HEK293 (cell line): ENCODE results near the gene TUT1.
A peak's percentile ranks its signal among the peaks of the same experiment; 100 is the strongest.

Source experiments
- CTCF ChIA-PET: fragments of 350-600 bp; formaldehyde crosslinking; extraction: SDS; loops from one replicate; lab custom pipeline; 2021; ENCODE audit warnings: antibody characterized with exemption; lab: Yijun Ruan, JAX
- POLR2A ChIA-PET: fragments of 300-600 bp; formaldehyde crosslinking; extraction: SDS; loops from one replicate; lab custom pipeline; 2020; ENCODE audit warnings: antibody characterized with exemption, inconsistent platforms; lab: Yijun Ruan, JAX
- H3K27ac ChIP-seq: fragments of 200-500 bp; sonication (Bioruptor generic); 2 replicates; pipeline ENCODE4 v1.5.1; 2014; ENCODE audit warnings: low read depth, low read length, control low read depth, inconsistent platforms; ENCODE audit errors: extremely low read depth
- H3K36me3 ChIP-seq, 2 experiments: fragments of 200-500 bp in 1 of 2; sonication (Bioruptor generic) in 1 of 2; 1 replicate in 1 of 2; 2 replicates in 1 of 2; pipeline ENCODE4 v1.5.1; 2014 to 2017; ENCODE audit warnings: inconsistent platforms in 2 of 2, low read length in 2 of 2; ENCODE audit not compliant: control insufficient read depth in 2 of 2, insufficient read depth in 1 of 2
- H3K4me1 ChIP-seq: fragments of 200-500 bp; sonication (Bioruptor generic); 2 replicates; pipeline ENCODE4 v1.5.1; 2014; ENCODE audit warnings: mild to moderate bottlenecking, low read length, inconsistent platforms; ENCODE audit not compliant: control insufficient read depth, insufficient read depth
- H3K4me3 ChIP-seq: 2 replicates; pipeline ENCODE4 v1.5.1; 2011; ENCODE audit warnings: low read depth, mild to moderate bottlenecking, control low read depth, low read length, moderate library complexity
- H3K9me3 ChIP-seq: fragments of 200-500 bp; sonication (Bioruptor generic); 2 replicates; pipeline ENCODE4 v1.5.1; 2014; ENCODE audit warnings: low read depth, low read length, inconsistent platforms; ENCODE audit not compliant: control insufficient read depth, insufficient read depth
- HOXC10 ChIP-seq: sonication (generic); formaldehyde crosslinking; IDR thresholded peaks from 2 replicates; pipeline ENCODE4 v1.8.1; 2023; ENCODE audit warnings: mild to moderate bottlenecking, missing genetic modification reagents
- PRDM1 ChIP-seq: fragments of 450-650 bp; formaldehyde crosslinking; IDR thresholded peaks from 2 replicates; pipeline ENCODE4; 2016; ENCODE audit warnings: missing biosample characterization, missing genetic modification characterization
- ZBTB48 ChIP-seq: fragments of 450-650 bp; formaldehyde crosslinking; IDR thresholded peaks from 2 replicates; pipeline ENCODE4 v1.5.1; 2016; ENCODE audit warnings: missing biosample characterization, missing genetic modification characterization
- ZFP41 ChIP-seq: fragments of 450-650 bp; formaldehyde crosslinking; IDR thresholded peaks from 2 replicates; pipeline ENCODE4 v1.5.1; 2016; ENCODE audit warnings: missing biosample characterization, missing genetic modification characterization, borderline replicate concordance
- ZNF600 ChIP-seq: fragments of 450-650 bp; formaldehyde crosslinking; IDR thresholded peaks from 2 replicates; pipeline ENCODE4 v1.5.1; 2016; ENCODE audit warnings: missing biosample characterization, missing genetic modification characterization
- ZNF660 ChIP-seq: fragments of 450-650 bp; IDR thresholded peaks from 2 replicates; pipeline ENCODE4 v1.5.1; 2018; ENCODE audit warnings: missing biosample characterization, mild to moderate bottlenecking, missing genetic modification characterization
- ZNF670 ChIP-seq: fragments of 450-650 bp; formaldehyde crosslinking; IDR thresholded peaks from 2 replicates; pipeline ENCODE4 v1.5.1; 2016; ENCODE audit warnings: missing biosample characterization, missing genetic modification characterization, low read depth
- TF ChIP-seq, protein P1 (sequence below): fragments of 450-650 bp; formaldehyde crosslinking; IDR thresholded peaks from 2 replicates; pipeline ENCODE4 v1.5.1; 2017; ENCODE audit warnings: missing biosample characterization, missing genetic modification characterization
- TF ChIP-seq, protein P2 (sequence below): fragments of 450-650 bp; formaldehyde crosslinking; IDR thresholded peaks from 2 replicates; pipeline ENCODE4 v1.5.1; 2016; ENCODE audit warnings: missing biosample characterization, missing genetic modification characterization, borderline replicate concordance
- TF ChIP-seq, protein P3 (sequence below): fragments of 450-650 bp; formaldehyde crosslinking; IDR thresholded peaks from 2 replicates; pipeline ENCODE4 v1.5.0; 2017; ENCODE audit warnings: missing biosample characterization, missing genetic modification characterization, borderline replicate concordance
- TF ChIP-seq, protein P4 (sequence below): fragments of 450-650 bp; formaldehyde crosslinking; IDR thresholded peaks from 2 replicates; pipeline ENCODE4 v1.5.1; 2017; ENCODE audit warnings: missing biosample characterization, mild to moderate bottlenecking, missing genetic modification characterization, moderate library complexity
- TF ChIP-seq, protein P5 (sequence below): fragments of 450-650 bp; formaldehyde crosslinking; IDR thresholded peaks from 2 replicates; pipeline ENCODE4 v1.5.1; 2016; ENCODE audit warnings: missing biosample characterization, missing genetic modification characterization
- TF ChIP-seq, protein P6 (sequence below): fragments of 450-650 bp; formaldehyde crosslinking; IDR thresholded peaks from 2 replicates; pipeline ENCODE4; 2016; ENCODE audit warnings: missing biosample characterization, missing genetic modification characterization

Gene TUT1

DNA sequence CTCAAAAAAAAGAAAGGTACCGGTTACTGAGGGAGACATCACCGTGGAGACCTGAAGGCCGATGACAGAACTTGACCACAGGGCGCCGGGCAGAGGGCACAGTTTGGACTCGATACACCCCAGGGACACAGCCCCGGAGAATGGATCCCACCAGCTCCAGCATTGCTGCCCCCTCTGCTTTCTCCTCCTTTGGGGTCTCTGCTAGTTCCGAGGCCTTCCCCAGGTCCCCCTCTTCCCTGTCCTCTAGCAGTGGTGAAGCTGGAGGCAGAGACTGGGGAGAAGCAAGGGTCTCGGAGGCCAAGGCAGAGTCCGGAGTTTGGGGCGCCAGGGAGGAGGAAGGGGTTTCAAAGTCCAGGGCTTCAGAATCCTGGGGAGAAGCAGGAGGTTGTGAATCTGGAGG is 12.8 kb downstream of the TUT1 start (continued):
- TF ChIP-seq, protein P1, sequence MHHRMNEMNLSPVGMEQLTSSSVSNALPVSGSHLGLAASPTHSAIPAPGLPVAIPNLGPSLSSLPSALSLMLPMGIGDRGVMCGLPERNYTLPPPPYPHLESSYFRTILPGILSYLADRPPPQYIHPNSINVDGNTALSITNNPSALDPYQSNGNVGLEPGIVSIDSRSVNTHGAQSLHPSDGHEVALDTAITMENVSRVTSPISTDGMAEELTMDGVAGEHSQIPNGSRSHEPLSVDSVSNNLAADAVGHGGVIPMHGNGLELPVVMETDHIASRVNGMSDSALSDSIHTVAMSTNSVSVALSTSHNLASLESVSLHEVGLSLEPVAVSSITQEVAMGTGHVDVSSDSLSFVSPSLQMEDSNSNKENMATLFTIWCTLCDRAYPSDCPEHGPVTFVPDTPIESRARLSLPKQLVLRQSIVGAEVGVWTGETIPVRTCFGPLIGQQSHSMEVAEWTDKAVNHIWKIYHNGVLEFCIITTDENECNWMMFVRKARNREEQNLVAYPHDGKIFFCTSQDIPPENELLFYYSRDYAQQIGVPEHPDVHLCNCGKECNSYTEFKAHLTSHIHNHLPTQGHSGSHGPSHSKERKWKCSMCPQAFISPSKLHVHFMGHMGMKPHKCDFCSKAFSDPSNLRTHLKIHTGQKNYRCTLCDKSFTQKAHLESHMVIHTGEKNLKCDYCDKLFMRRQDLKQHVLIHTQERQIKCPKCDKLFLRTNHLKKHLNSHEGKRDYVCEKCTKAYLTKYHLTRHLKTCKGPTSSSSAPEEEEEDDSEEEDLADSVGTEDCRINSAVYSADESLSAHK (tag by site-specific recombination) = no peak
- no peak for TF ChIP-seq ZNF660 (tag by site-specific recombination)
- no peak for TF ChIP-seq HOXC10 (CRISPR knock-in tag)
- no peak for TF ChIP-seq ZNF670 (tag by site-specific recombination)
- no peak for TF ChIP-seq ZBTB48 (tag by site-specific recombination)

DNA sequence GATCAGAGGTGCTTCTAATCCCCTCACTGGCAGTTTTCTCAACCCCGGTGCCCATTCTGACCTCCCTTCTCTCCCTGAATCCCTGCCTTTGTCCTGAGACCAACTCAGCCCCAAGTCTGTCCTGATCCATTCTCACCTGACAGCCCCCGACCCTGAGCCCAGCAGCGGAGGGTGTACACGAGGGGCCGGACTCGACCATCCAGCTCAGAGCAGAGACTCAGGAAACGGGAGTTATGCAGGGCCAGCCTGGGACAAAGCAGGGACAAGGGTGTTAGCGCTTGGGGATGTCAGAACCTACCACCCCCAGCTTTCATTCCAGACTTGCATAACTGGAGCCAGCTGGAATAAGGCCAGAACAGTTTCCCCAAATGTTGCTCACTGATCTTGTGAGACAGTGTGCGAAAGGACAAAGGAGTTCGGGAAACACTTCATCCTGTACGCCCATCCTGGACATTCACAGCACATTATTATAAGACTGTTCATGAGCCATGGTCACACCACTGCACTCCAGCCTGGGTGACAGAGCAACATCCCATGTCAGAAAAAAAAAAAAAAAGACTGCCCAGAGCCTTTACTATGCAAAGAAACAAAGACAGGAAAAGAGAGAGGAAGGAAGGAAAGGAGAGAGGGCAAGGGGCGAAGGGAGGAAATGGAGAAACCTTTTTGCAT is 14.1 kb downstream of the TUT1 start:
- H3K4me1 ChIP-seq = no peaks in the 10 kb centered on the region
- ChIA-PET CTCF (interaction anchor here (0.6 to 0.9 kb wide), 2 partner anchors 33 to 72 kb away, joined by 3 to 4 read pairs; no protein-coding TSS in a partner anchor), POLR2A (interaction anchor here (0.6 to 3.2 kb wide), 5 partner anchors 15 to 88 kb away, joined by 3 to 8 read pairs (median 3); partner anchors contain the start of genes C11orf98, CSKMT, GANAB and MTA2)
- H3K4me3 ChIP-seq = no peak overlapping the region
- TF ChIP-seq PRDM1 (tag by site-specific recombination) = 0 out of 2 replicates have a peak, but pooled peaks have one; percentile 6
- 0 out of 2 replicates have a peak, but pooled peaks have one; percentile 29 for TF ChIP-seq ZNF600
- TF ChIP-seq, protein P2, sequence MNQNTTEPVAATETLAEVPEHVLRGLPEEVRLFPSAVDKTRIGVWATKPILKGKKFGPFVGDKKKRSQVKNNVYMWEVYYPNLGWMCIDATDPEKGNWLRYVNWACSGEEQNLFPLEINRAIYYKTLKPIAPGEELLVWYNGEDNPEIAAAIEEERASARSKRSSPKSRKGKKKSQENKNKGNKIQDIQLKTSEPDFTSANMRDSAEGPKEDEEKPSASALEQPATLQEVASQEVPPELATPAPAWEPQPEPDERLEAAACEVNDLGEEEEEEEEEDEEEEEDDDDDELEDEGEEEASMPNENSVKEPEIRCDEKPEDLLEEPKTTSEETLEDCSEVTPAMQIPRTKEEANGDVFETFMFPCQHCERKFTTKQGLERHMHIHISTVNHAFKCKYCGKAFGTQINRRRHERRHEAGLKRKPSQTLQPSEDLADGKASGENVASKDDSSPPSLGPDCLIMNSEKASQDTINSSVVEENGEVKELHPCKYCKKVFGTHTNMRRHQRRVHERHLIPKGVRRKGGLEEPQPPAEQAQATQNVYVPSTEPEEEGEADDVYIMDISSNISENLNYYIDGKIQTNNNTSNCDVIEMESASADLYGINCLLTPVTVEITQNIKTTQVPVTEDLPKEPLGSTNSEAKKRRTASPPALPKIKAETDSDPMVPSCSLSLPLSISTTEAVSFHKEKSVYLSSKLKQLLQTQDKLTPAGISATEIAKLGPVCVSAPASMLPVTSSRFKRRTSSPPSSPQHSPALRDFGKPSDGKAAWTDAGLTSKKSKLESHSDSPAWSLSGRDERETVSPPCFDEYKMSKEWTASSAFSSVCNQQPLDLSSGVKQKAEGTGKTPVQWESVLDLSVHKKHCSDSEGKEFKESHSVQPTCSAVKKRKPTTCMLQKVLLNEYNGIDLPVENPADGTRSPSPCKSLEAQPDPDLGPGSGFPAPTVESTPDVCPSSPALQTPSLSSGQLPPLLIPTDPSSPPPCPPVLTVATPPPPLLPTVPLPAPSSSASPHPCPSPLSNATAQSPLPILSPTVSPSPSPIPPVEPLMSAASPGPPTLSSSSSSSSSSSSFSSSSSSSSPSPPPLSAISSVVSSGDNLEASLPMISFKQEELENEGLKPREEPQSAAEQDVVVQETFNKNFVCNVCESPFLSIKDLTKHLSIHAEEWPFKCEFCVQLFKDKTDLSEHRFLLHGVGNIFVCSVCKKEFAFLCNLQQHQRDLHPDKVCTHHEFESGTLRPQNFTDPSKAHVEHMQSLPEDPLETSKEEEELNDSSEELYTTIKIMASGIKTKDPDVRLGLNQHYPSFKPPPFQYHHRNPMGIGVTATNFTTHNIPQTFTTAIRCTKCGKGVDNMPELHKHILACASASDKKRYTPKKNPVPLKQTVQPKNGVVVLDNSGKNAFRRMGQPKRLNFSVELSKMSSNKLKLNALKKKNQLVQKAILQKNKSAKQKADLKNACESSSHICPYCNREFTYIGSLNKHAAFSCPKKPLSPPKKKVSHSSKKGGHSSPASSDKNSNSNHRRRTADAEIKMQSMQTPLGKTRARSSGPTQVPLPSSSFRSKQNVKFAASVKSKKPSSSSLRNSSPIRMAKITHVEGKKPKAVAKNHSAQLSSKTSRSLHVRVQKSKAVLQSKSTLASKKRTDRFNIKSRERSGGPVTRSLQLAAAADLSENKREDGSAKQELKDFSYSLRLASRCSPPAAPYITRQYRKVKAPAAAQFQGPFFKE (tag by site-specific recombination) = no peak
- H3K9me3 ChIP-seq = no peaks in the 10 kb centered on the region
- peaks cover 0 to 83% of the 10 kb centered on the region in 2 experiments; a peak in 2 of 3 replicates for H3K36me3 ChIP-seq
- no peak overlapping the region for H3K27ac ChIP-seq

DNA sequence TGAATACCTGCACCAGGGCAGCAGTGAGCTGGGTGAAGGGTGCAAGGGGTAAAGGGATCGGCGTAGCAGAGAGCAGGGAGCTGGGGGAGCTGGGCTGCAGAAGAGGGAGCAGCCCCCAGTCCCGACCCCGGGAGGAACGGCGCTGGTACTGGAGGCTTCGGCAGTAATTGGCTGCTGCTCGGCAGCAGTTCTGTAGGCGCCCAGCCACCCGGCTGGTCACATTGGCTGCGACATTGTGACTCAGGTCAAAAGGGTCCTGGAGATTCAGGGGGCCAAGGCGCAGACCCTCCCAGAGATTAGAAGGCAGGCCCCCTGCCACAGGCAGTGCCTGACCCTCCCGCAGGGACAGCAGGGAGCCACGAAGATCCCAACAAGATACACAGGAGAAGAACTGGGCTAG is 15.5 kb downstream of the TUT1 start:
- CTCF ChIA-PET = interaction anchor here (1.5 kb wide), 1 partner anchor 151 kb away, joined by 4 read pairs; no protein-coding TSS in a partner anchor
- Histone ChIP-seq H3K36me3 (peaks cover 5 to 85% of the 10 kb centered on the region in 2 experiments; a peak in 2 of 3 replicates), H3K4me1 (no peaks in the 10 kb centered on the region), H3K4me3 (no peak overlapping the region), H3K27ac (no peak overlapping the region), H3K9me3 (no peaks in the 10 kb centered on the region)
- POLR2A ChIA-PET = interaction anchor here (0.5 kb wide), 1 partner anchor 178 kb away, joined by 4 read pairs; the partner anchor contains the start of gene ZBTB3
- TF ChIP-seq, protein P3, sequence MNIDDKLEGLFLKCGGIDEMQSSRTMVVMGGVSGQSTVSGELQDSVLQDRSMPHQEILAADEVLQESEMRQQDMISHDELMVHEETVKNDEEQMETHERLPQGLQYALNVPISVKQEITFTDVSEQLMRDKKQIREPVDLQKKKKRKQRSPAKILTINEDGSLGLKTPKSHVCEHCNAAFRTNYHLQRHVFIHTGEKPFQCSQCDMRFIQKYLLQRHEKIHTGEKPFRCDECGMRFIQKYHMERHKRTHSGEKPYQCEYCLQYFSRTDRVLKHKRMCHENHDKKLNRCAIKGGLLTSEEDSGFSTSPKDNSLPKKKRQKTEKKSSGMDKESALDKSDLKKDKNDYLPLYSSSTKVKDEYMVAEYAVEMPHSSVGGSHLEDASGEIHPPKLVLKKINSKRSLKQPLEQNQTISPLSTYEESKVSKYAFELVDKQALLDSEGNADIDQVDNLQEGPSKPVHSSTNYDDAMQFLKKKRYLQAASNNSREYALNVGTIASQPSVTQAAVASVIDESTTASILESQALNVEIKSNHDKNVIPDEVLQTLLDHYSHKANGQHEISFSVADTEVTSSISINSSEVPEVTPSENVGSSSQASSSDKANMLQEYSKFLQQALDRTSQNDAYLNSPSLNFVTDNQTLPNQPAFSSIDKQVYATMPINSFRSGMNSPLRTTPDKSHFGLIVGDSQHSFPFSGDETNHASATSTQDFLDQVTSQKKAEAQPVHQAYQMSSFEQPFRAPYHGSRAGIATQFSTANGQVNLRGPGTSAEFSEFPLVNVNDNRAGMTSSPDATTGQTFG = no peak
- TF ChIP-seq ZFP41 = no peak
- TF ChIP-seq, protein P4, sequence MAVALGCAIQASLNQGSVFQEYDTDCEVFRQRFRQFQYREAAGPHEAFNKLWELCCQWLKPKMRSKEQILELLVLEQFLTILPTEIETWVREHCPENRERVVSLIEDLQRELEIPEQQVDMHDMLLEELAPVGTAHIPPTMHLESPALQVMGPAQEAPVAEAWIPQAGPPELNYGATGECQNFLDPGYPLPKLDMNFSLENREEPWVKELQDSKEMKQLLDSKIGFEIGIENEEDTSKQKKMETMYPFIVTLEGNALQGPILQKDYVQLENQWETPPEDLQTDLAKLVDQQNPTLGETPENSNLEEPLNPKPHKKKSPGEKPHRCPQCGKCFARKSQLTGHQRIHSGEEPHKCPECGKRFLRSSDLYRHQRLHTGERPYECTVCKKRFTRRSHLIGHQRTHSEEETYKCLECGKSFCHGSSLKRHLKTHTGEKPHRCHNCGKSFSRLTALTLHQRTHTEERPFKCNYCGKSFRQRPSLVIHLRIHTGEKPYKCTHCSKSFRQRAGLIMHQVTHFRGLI (tag by site-specific recombination) = no peak
- no peak for TF ChIP-seq PRDM1 (tag by site-specific recombination)
- TF ChIP-seq, protein P5, sequence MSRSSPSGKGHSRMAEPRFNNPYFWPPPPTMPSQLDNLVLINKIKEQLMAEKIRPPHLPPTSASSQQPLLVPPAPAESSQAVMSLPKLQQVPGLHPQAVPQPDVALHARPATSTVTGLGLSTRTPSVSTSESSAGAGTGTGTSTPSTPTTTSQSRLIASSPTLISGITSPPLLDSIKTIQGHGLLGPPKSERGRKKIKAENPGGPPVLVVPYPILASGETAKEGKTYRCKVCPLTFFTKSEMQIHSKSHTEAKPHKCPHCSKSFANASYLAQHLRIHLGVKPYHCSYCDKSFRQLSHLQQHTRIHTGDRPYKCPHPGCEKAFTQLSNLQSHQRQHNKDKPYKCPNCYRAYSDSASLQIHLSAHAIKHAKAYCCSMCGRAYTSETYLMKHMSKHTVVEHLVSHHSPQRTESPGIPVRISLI (tag by site-specific recombination) = no peak
- TF ChIP-seq, protein P6, sequence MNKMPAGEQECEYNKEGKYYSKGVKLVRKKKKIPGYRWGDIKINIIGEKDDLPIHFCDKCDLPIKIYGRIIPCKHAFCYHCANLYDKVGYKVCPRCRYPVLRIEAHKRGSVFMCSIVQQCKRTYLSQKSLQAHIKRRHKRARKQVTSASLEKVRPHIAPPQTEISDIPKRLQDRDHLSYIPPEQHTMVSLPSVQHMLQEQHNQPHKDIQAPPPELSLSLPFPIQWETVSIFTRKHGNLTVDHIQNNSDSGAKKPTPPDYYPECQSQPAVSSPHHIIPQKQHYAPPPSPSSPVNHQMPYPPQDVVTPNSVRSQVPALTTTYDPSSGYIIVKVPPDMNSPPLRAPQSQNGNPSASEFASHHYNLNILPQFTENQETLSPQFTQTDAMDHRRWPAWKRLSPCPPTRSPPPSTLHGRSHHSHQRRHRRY (tag by site-specific recombination) = no peak
